ENCODE results near the gene NRF1. TPM values are rescaled to one million over a fixed set of nuclear protein-coding genes. Genes with fewer than 3 reads are reported as not detected.

Gene NRF1
- total RNA-seq, 1 experiment from 2014 or later = 25.9 TPM

GRCh38 chr7:129729511-129729910, 118.0 kb downstream of the NRF1 start:
- TF ChIP-seq POLR2AphosphoS5 (IDR thresholded peaks at IDR 0.05; ENCODE audit: low read depth, low read length) (no peak), REST (IDR thresholded peaks at IDR 0.05; ENCODE audit: low read depth) (no peak), MAX (IDR thresholded peaks at IDR 0.05) (no peak), EZH2 (IDR thresholded peaks at IDR 0.05) (no peak), ATF3 (IDR thresholded peaks at IDR 0.05) (no peak), YY1 (IDR thresholded peaks at IDR 0.05; ENCODE audit: extremely low read depth, insufficient replicate concordance, low read depth, low read length) (no peak), SIN3A (IDR thresholded peaks at IDR 0.05; ENCODE audit: low read depth) (no peak), EZH2phosphoT487 (IDR thresholded peaks at IDR 0.05; ENCODE audit: borderline replicate concordance) (no peak), FOSL1 (IDR thresholded peaks at IDR 0.05; ENCODE audit: low read depth) (no peak), ZFX (IDR thresholded peaks at IDR 0.05) (no peak), RAD21 (IDR thresholded peaks at IDR 0.05; ENCODE audit: low read depth) (no peak), EGR1 (IDR thresholded peaks at IDR 0.05; ENCODE audit: low read depth) (no peak), CEBPB (IDR thresholded peaks at IDR 0.05; ENCODE audit: low read depth) (no peak), ZBTB33 (IDR thresholded peaks at IDR 0.05; ENCODE audit: extremely low read depth, insufficient replicate concordance, low read length) (no peak), SRF (IDR thresholded peaks at IDR 0.05; ENCODE audit: low read depth) (no peak), JUND (IDR thresholded peaks at IDR 0.05) (no peak), ELF1 (IDR thresholded peaks at IDR 0.05; ENCODE audit: borderline replicate concordance, low read depth) (no peak)
- intact Hi-C loops (cut with micrococcal nuclease) = no loop called here
- POLR2A ChIA-PET = no interaction called here
- no peak overlapping the region for H3K9ac ChIP-seq (ENCODE audit: low read length)
- no peaks in the 10 kb centered on the region for H3K4me1 ChIP-seq (ENCODE audit: control insufficient read depth in 1 of 2, insufficient read depth in 2 of 2, low read length in 2 of 2)
- RAD21 ChIA-PET (ENCODE audit: low non-redundant PET in 1 of 2, low total read pairs in 2 of 2, uncharacterized antibody in 2 of 2, unreplicated experiment in 2 of 2) = no interaction called here
- H4K20me1 ChIP-seq (ENCODE audit: insufficient read depth) = peaks cover 7% of the 10 kb centered on the region; the same call in 1 of the 2 replicates
- H3K9me3 ChIP-seq (ENCODE audit: control insufficient read depth in 1 of 2, insufficient read depth in 1 of 2, low read depth in 1 of 2, low read length in 2 of 2) = no peaks in the 10 kb centered on the region
- ATAC-seq (no peak), DNase-seq (ENCODE audit: low read depth, low spot score) (no peak)
- H3K79me2 ChIP-seq (ENCODE audit: insufficient read depth, low read length) = no peaks in the 10 kb centered on the region
- H3K36me3 ChIP-seq (ENCODE audit: control insufficient read depth in 1 of 2, insufficient read depth in 2 of 2, low read length in 2 of 2) = peaks cover 12 to 17% of the 10 kb centered on the region in 2 experiments; a peak in 3 of 4 replicates
- no peak overlapping the region for H3K4me2 ChIP-seq (ENCODE audit: low read length)
- no peaks in the 10 kb centered on the region for H3K9me2 ChIP-seq (ENCODE audit: insufficient read depth)
- H2AFZ ChIP-seq (ENCODE audit: low read depth, low read length, poor library complexity, severe bottlenecking) = no peak overlapping the region
- H3K4me3 ChIP-seq (replicated peaks in 1 of 2; ENCODE audit: low read depth in 1 of 2, low read length in 2 of 2) = no peak overlapping the region
- no peaks in the 10 kb centered on the region for H3K27me3 ChIP-seq (ENCODE audit: insufficient read depth, low read length)
- CTCF ChIA-PET = no interaction called here
- no TSS peak for BruUV-seq (replicated peaks)
- H3K27ac ChIP-seq (ENCODE audit: low read depth, low read length) = no peak overlapping the region
